Measurements from ENCODE around the gene CAPN14. TPM values are rescaled to one million over a fixed set of nuclear protein-coding genes. Genes with fewer than 3 reads are reported as not detected.
A peak's percentile ranks its signal among the peaks of the same experiment; 100 is the strongest.

CAPN14 gene
- total RNA-seq, 1 donor from 2014 or later: 0.24 TPM

- Mint-ChIP-seq H3K27me3 (ENCODE audit: unreplicated experiment) (no peaks in the 10 kb centered on the region), H3K36me3 (ENCODE audit: unreplicated experiment) (peaks cover under 1% of the 10 kb centered on the region), H3K9me3 (ENCODE audit: unreplicated experiment) (no peaks in the 10 kb centered on the region), H3K4me3 (ENCODE audit: unreplicated experiment) (no peak overlapping the region), H3K27ac (ENCODE audit: unreplicated experiment) (peak overlapping the region; percentile 10), H3K4me1 (ENCODE audit: unreplicated experiment) (peaks cover 44% of the 10 kb centered on the region)
- DNase-seq (ENCODE audit: extremely low spot score, unreplicated experiment): no peak
- no peak for TF ChIP-seq CTCF (IDR thresholded peaks at IDR 0.05)
Measured at GRCh38 chr2:31238906-31239592, 21.7 kb upstream of the CAPN14 start.

GRCh38 chr2:31238126-31238905, 21.0 kb upstream of the CAPN14 start:
- no peak for TF ChIP-seq CTCF (IDR thresholded peaks at IDR 0.05)
- Mint-ChIP-seq H3K4me3 (ENCODE audit: unreplicated experiment) (no peak overlapping the region), H3K27ac (ENCODE audit: unreplicated experiment) (no peak overlapping the region), H3K4me1 (ENCODE audit: unreplicated experiment) (peaks cover 48% of the 10 kb centered on the region), H3K27me3 (ENCODE audit: unreplicated experiment) (no peaks in the 10 kb centered on the region), H3K36me3 (ENCODE audit: unreplicated experiment) (no peaks in the 10 kb centered on the region), H3K9me3 (ENCODE audit: unreplicated experiment) (no peaks in the 10 kb centered on the region)
- DNase-seq (ENCODE audit: extremely low spot score, unreplicated experiment): no peak

- Mint-ChIP-seq H3K9me3 (ENCODE audit: unreplicated experiment) (no peaks in the 10 kb centered on the region), H3K27ac (ENCODE audit: unreplicated experiment) (no peak overlapping the region), H3K27me3 (ENCODE audit: unreplicated experiment) (no peaks in the 10 kb centered on the region), H3K4me1 (ENCODE audit: unreplicated experiment) (peaks cover 50% of the 10 kb centered on the region), H3K4me3 (ENCODE audit: unreplicated experiment) (no peak overlapping the region), H3K36me3 (ENCODE audit: unreplicated experiment) (no peaks in the 10 kb centered on the region)
- TF ChIP-seq CTCF (IDR thresholded peaks at IDR 0.05): no peak
- no peak for DNase-seq (ENCODE audit: extremely low spot score, unreplicated experiment)
Measured at GRCh38 chr2:31237348-31238017, 20.2 kb upstream of the CAPN14 start.

- Mint-ChIP-seq H3K4me3 (ENCODE audit: unreplicated experiment) (no peak overlapping the region), H3K9me3 (ENCODE audit: unreplicated experiment) (no peaks in the 10 kb centered on the region), H3K36me3 (ENCODE audit: unreplicated experiment) (no peaks in the 10 kb centered on the region), H3K4me1 (ENCODE audit: unreplicated experiment) (peaks cover 50% of the 10 kb centered on the region), H3K27ac (ENCODE audit: unreplicated experiment) (no peak overlapping the region), H3K27me3 (ENCODE audit: unreplicated experiment) (peaks cover 7% of the 10 kb centered on the region)
- peak; percentile 40 for DNase-seq (ENCODE audit: extremely low spot score, unreplicated experiment)
- no peak for TF ChIP-seq CTCF (IDR thresholded peaks at IDR 0.05)
Measured at GRCh38 chr2:31236433-31237205, 19.3 kb upstream of the CAPN14 start.
